Fibroblast of mammary gland (primary cell): Measurements from ENCODE around the gene GBP6.

Experiments
- DNase-seq: peaks from one replicate; pipeline ENCODE4 v3.0.0-alpha.2; 2010; ENCODE audit warnings: low read depth
- H3K4me3 ChIP-seq: 2 replicates; pipeline ENCODE4 v1.5.1; 2011; ENCODE audit warnings: low read depth, mild to moderate bottlenecking, low read length, moderate library complexity; ENCODE audit not compliant: control insufficient read depth
- TF ChIP-seq, protein P1 (sequence below): conservative IDR thresholded peaks from 2 replicates; pipeline ENCODE4 v1.5.1; 2011; ENCODE audit warnings: low read depth, low read length, inconsistent platforms; ENCODE audit not compliant: control insufficient read depth, insufficient read depth

GBP6 gene

DNA sequence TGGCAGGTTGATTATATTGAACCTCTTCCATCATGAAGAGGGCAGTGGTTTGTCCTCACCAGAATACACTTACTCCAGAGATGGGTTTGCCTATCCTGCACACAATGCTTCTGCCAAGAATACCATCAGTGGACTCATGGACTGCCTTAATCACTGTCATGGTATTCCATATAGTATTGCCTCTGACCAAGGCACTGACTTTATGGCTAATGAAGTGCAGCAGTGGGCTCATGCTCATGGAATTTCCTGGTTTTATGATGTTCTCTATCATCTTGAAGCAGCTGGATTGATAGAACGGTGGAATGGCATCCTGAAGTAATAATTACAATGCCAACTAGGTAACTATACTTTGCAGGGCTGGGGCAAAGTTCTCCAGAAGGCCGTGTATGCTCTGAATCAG is 16.6 kb upstream of the GBP6 start:
- no peak overlapping the region for H3K4me3 ChIP-seq
- TF ChIP-seq, protein P1, sequence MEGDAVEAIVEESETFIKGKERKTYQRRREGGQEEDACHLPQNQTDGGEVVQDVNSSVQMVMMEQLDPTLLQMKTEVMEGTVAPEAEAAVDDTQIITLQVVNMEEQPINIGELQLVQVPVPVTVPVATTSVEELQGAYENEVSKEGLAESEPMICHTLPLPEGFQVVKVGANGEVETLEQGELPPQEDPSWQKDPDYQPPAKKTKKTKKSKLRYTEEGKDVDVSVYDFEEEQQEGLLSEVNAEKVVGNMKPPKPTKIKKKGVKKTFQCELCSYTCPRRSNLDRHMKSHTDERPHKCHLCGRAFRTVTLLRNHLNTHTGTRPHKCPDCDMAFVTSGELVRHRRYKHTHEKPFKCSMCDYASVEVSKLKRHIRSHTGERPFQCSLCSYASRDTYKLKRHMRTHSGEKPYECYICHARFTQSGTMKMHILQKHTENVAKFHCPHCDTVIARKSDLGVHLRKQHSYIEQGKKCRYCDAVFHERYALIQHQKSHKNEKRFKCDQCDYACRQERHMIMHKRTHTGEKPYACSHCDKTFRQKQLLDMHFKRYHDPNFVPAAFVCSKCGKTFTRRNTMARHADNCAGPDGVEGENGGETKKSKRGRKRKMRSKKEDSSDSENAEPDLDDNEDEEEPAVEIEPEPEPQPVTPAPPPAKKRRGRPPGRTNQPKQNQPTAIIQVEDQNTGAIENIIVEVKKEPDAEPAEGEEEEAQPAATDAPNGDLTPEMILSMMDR, result no peak
- no peak for DNase-seq

DNA sequence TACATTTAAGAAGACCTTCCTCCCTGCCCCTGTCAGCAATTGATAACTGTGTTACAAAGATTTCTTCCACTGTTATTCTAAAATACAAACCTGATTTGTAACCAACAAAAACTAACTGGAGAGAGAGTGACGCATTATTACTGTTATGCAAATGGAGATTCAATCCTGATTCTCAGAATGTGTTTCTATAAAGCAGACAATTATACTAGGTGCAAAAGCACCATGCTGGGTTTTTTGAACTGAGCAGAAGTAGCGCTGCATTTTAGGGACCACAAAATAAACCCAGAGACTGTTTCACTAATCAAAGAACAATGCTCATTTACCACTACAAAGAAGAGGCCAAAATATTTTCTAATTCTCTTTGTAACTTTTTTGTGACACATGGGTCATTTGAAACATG is 13.6 kb upstream of the GBP6 start:
- TF ChIP-seq, protein P1, result no peak
- H3K4me3 ChIP-seq, result no peak overlapping the region
- DNase-seq, result no peak

DNA sequence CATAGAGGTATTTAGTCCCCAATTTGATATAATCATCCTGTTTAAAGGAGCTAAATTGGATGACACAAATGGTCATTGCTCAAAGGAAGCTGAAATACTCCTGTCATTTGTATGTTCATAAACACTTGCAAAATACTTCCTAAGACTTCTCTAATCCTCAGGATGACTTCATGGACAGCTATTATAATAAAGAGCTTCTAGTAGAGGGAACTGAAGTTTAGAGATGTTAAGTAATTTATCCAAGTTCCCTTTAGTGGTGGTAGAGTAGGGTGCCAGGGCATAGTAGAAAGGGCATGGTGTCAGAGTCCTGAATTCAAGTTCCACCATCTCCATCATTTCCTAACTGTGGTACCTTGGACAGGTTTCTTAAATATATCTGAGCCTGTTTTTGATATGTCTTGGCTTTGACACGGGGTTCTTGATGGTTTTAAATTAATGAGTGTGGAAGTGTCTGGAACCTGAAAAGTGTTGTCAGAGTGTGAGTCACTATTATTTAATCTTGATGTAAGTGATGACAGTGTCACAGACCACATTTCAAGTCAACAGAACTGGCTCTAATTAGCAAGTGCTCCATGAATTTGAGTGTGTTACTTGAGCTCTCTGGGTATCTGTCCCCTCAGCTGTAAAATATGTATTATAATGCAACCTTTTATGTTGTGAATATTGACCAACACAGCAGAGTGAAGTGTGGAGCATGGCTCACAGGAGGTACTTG is 12.1 kb upstream of the GBP6 start:
- H3K4me3 ChIP-seq, result no peak overlapping the region
- DNase-seq, result peak; percentile 23
- TF ChIP-seq, protein P1, result no peak

DNA sequence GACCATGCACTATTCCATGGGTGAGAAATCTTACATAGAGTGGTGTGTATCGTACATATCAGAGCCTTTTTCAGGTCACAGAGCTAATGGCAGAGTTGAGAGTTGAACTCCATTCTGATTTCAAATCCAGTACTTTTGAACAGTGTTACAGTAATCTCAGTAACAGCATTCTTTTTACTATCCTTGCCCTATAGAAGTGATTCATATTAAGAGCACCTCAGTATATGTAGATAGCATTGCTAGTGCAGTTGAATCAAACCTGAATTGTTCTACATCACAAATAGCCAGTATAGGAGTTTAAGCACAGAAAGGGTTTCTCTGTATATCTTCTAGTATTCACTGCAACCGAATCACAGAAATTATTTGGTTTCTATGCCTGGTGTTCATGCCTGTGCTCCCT is 11.4 kb upstream of the GBP6 start:
- no peak for DNase-seq
- no peak overlapping the region for H3K4me3 ChIP-seq
- TF ChIP-seq, protein P1, result no peak

DNA sequence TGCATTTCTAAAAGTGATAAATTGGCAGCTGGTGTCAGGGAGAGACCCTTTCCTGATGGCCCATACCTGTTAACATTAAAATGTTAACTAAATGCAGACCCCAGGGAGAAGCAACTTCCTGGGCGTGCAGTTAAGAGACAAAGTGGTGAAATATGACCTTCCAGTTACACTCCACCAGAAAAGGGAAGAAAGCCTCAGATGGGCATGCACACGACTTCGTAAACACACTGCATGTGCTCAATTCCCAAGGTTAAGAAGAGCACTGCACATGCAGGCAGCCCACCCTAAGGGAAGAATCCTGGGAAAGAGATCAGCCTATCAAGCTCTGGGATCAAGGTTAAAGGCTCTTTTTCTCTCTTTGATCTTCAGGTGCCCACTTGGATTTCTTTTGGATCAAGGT is 9.7 kb upstream of the GBP6 start:
- DNase-seq, result no peak
- H3K4me3 ChIP-seq, result no peak overlapping the region
- TF ChIP-seq, protein P1, result no peak

DNA sequence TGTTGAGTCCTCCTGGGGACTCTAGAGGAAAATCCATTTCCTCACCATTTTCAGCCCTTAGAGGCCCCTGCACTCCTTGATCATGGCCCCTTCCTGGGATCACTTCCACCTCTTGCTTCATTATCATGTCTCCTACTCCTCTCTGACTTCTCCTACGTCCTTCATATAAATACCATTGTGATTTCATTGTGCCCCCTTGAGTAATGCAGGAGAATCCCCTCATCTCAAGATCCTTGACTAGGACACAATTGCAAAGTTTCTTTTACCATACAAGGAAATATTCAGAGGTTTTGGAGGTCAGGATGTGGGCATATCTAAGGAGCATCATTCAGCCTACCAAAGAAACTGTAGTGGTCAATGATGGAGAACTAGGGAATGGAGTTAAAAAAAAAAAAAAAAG is 8.8 kb upstream of the GBP6 start:
- no peak for DNase-seq
- no peak overlapping the region for H3K4me3 ChIP-seq
- TF ChIP-seq, protein P1, result no peak

DNA sequence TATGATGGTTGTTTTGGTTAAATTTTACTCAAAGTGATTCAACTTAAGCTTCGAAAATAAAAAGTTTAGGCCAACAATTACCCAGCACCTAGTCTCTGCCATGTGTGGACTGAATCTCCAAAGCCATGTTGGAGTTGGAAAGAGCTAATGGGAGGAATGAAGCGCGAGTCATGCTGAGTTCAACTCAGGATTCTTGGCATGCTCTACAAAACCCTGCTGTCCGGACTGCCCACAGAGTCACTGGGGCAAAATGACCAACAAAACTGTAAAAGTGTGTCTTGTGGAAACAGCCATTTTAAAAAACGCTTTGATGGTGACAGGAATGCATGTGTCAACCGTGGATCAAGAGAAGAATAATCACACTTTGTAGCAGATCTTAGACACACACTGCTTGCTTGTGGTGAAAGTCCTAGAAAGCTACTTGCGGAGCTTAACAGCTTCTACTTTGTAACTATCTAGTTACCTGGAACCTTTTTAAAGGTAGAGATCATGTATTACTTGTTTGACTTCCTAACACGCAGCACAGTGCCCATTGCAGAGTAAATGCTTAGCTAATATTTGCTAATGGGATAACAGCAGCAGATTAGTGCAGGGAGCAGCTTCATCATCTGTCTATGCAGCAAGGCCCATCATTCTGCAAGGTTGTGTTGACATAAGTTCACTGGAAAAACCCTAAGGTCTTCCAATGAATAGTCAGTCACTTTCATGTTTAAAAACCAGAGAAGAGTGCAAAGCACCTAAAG is 7.0 kb upstream of the GBP6 start:
- DNase-seq, result peak; percentile 55
- TF ChIP-seq, protein P1, result no peak
- H3K4me3 ChIP-seq, result no peak overlapping the region
